GM12878 (cell line): ENCODE results near the gene DHRS1. TPM values are rescaled to one million over a fixed set of nuclear protein-coding genes. Genes with fewer than 3 reads are reported as not detected.

Source experiments
- ATAC-seq: fragments of 200-7000 bp; cut with Tn5 transposase; 3 replicates; pipeline ENCODE4 v1.9.1; 2020; ENCODE audit warnings: mild to moderate bottlenecking, moderate library complexity
- BruUV-seq: library from RNA; stranded (reverse); fragments of 400-500 nt; replicated peaks from 2 replicates; lab custom pipeline; 2021; lab: Mats Ljungman, UMichigan
- CTCF ChIA-PET: fragments of 300-600 bp; sonication (Branson Sonifier 250); formaldehyde crosslinking; extraction: SDS; loops from one replicate; lab custom pipeline; 2021; ENCODE audit warnings: inconsistent platforms; lab: Yijun Ruan, JAX
- POLR2A ChIA-PET: fragments of 350-600 bp; formaldehyde crosslinking; extraction: SDS; loops from one replicate; lab custom pipeline; 2021; ENCODE audit warnings: inconsistent platforms; lab: Charles Lee
- RAD21 ChIA-PET: fragments of 300-600 bp; sonication (Branson Sonifier 250); formaldehyde crosslinking; loops from one replicate; lab custom pipeline; 2023; ENCODE audit warnings: antibody characterized with exemption; ENCODE audit not compliant: unreplicated experiment; lab: Charles Lee
- SMC1A ChIA-PET: fragments of 300-600 bp; sonication (Branson Sonifier 250); formaldehyde crosslinking; loops from one replicate; lab custom pipeline; 2023; ENCODE audit not compliant: unreplicated experiment, uncharacterized antibody; lab: Charles Lee
- DNase-seq: peaks from one replicate; pipeline ENCODE4 v3.0.0-alpha.2; 2011; ENCODE audit warnings: low read depth, low spot score
- FAIRE-seq: peaks from 3 replicates; lab custom pipeline; 2011; peaks lifted over from hg19 to GRCh38; lab: Jason Lieb, UNC
- H2AFZ ChIP-seq: 2 replicates; pipeline ENCODE4 v1.6.0; 2011; ENCODE audit warnings: low read depth, low read length, control low read depth; ENCODE audit not compliant: control insufficient read depth
- H3K27ac ChIP-seq: 2 replicates; pipeline ENCODE4 v1.5.1; 2011; ENCODE audit warnings: control low read depth; ENCODE audit not compliant: control insufficient read depth, insufficient read depth
- H3K27me3 ChIP-seq, 2 experiments: replicated peaks in 1 of 2; 2 replicates each; pipeline versions ENCODE4 v1.6.0 to v1.6.1; 2011; ENCODE audit warnings: low read length in 1 of 2; ENCODE audit not compliant: control insufficient read depth in 2 of 2, insufficient read depth in 2 of 2
- H3K36me3 ChIP-seq, 2 experiments: 2 replicates each; pipeline ENCODE4 v1.5.1; 2011; ENCODE audit warnings: low read length in 1 of 2; ENCODE audit not compliant: control insufficient read depth in 2 of 2, insufficient read depth in 2 of 2
- H3K4me1 ChIP-seq: 2 replicates; pipeline ENCODE4 v1.6.1; 2011; ENCODE audit warnings: mild to moderate bottlenecking, low read length, moderate library complexity, mixed read lengths; ENCODE audit not compliant: control insufficient read depth, insufficient read depth
- H3K4me2 ChIP-seq: 2 replicates; pipeline ENCODE4 v1.6.0; 2011; ENCODE audit warnings: control low read depth; ENCODE audit not compliant: control insufficient read depth, insufficient read depth
- H3K4me3 ChIP-seq: fragments of 200-600 bp; sonication (generic); 2 replicates; pipeline ENCODE4 v1.5.1; 2016
- H3K79me2 ChIP-seq: 2 replicates; pipeline ENCODE4 v1.6.0; 2011; ENCODE audit warnings: low read length; ENCODE audit not compliant: control insufficient read depth, insufficient read depth
- H3K9ac ChIP-seq: 2 replicates; pipeline ENCODE4 v1.8.0; 2011; ENCODE audit warnings: low read length, control low read depth, mixed read lengths; ENCODE audit not compliant: control insufficient read depth, insufficient read depth
- H3K9me3 ChIP-seq: replicated peaks from 3 replicates; pipeline ENCODE4 v1.5.1; 2011; ENCODE audit warnings: mild to moderate bottlenecking, low read length; ENCODE audit not compliant: control insufficient read depth, insufficient read depth
- H4K20me1 ChIP-seq: 2 replicates; pipeline ENCODE4 v1.6.0; 2011; ENCODE audit not compliant: control insufficient read depth, insufficient read depth
- ATF2 ChIP-seq: IDR thresholded peaks from 2 replicates; pipeline ENCODE4 v1.6.1; 2012; ENCODE audit warnings: low read length, inconsistent platforms
- CHD4 ChIP-seq: fragments of 200-600 bp; sonication (generic); IDR thresholded peaks from 2 replicates; pipeline ENCODE4 v1.6.1; 2016; ENCODE audit warnings: mild to moderate bottlenecking
- CREB1 ChIP-seq: IDR thresholded peaks from 2 replicates; pipeline ENCODE4 v1.6.1; 2012; ENCODE audit warnings: low read depth, mild to moderate bottlenecking, inconsistent platforms
- MEF2B ChIP-seq: fragments of 450-650 bp; IDR thresholded peaks from 2 replicates; pipeline ENCODE4 v1.6.1; 2018; ENCODE audit warnings: mild to moderate bottlenecking, moderate library complexity; ENCODE audit not compliant: partially characterized antibody, poor library complexity, severe bottlenecking
- TBL1XR1 ChIP-seq: IDR thresholded peaks from 2 replicates; pipeline ENCODE4 v1.6.1; 2012; ENCODE audit warnings: low read depth, low read length, improper control_type of control experiment
- ZNF217 ChIP-seq: fragments of 450-650 bp; IDR thresholded peaks from 2 replicates; pipeline ENCODE4 v1.6.1; 2017; ENCODE audit warnings: antibody characterized with exemption, mild to moderate bottlenecking
- WGBS: methylation state at CpG from one replicate; pipeline ENCODE4 v1.1.6; 2016; ENCODE audit warnings: low lambda C conversion rate; ENCODE audit not compliant: insufficient replicate concordance, insufficient coverage; ENCODE audit errors: missing lambda C conversion rate; 5-methylcytosine and 5-hydroxymethylcytosine counted together
- in situ Hi-C: fragments of 300-500 bp; cut with MboI; formaldehyde crosslinking; loops from 9 replicates; pipeline ENCODE4 v1.14.3; 2018; ENCODE audit warnings: mixed read lengths
- intact Hi-C: fragments of 100-400 bp; cut with micrococcal nuclease; formaldehyde crosslinking; loops from one replicate; pipeline ENCODE4 v1.14.2; 2022; ENCODE audit not compliant: unreplicated experiment
- polyA plus RNA-seq, 11 experiments: library from polyadenylated mRNA; depleted of rRNA in 4 of 11; unstranded in 6 of 11; stranded (reverse) in 5 of 11; fragments of >200 nt; fragmentation: Nextera tagmentation in 4 of 11; fragmentation: Illumina TruSeq in 1 of 11; extraction: Ambion mirVana in 4 of 11; extraction: Trizol in 1 of 11; gene quantifications; 1 replicate in 1 of 11; 2 replicates in 10 of 11; pipeline versions ENCODE4 v1.2.1 to v1.2.3, GENCODE V29; 2011 to 2016; ENCODE audit warnings: inconsistent platforms in 2 of 11, missing spikeins in 2 of 11, low read depth in 1 of 11
- total RNA-seq, 4 experiments: library from RNA; depleted of rRNA in 3 of 4; stranded (reverse); fragments of >200 nt in 3 of 4; fragmentation: Illumina TruSeq in 1 of 4; extraction: Trizol in 1 of 4; gene quantifications; 2 replicates each; pipeline versions ENCODE4 v1.2.1 to v1.2.3, GENCODE V29; 2013 to 2021
- TF ChIP-seq, protein P1 (sequence below): fragments of 450-650 bp; IDR thresholded peaks from 2 replicates; pipeline ENCODE4 v1.6.1; 2017; ENCODE audit warnings: mild to moderate bottlenecking, low read depth, inconsistent platforms; ENCODE audit not compliant: poor library complexity, severe bottlenecking

DHRS1 gene
- total and polyA plus RNA-seq, 10 of the 15 experiments (the other 5 are each of a cell fraction or from before 2014, with no cell fraction given), result 12.1 to 45.0 (median 25.7) TPM

GRCh38 chr14:24316597-24316950 lies 17.0 kb upstream of the DHRS1 start:
- no peaks in the 10 kb centered on the region; the same call in 1 of the 2 replicates for H4K20me1 ChIP-seq
- H3K4me3 ChIP-seq, result no peak overlapping the region
- ChIA-PET POLR2A (no interaction called here), CTCF (interaction anchor here (0.9 kb wide), 1 partner anchor 125 kb away, joined by 3 read pairs; no protein-coding TSS in a partner anchor), SMC1A (no interaction called here), RAD21 (no interaction called here)
- ATAC-seq (no peak), DNase-seq (no peak), FAIRE-seq (no peak)
- intact Hi-C loops (no loop called here), in situ Hi-C loops (no loop called here)
- BruUV-seq, result no TSS peak
- H3K4me2 ChIP-seq, result no peak overlapping the region
- TF ChIP-seq CHD4 (no peak), CREB1 (no peak), ZNF217 (no peak), TBL1XR1 (no peak), ATF2 (no peak), MEF2B (no peak)
- TF ChIP-seq, protein P1, sequence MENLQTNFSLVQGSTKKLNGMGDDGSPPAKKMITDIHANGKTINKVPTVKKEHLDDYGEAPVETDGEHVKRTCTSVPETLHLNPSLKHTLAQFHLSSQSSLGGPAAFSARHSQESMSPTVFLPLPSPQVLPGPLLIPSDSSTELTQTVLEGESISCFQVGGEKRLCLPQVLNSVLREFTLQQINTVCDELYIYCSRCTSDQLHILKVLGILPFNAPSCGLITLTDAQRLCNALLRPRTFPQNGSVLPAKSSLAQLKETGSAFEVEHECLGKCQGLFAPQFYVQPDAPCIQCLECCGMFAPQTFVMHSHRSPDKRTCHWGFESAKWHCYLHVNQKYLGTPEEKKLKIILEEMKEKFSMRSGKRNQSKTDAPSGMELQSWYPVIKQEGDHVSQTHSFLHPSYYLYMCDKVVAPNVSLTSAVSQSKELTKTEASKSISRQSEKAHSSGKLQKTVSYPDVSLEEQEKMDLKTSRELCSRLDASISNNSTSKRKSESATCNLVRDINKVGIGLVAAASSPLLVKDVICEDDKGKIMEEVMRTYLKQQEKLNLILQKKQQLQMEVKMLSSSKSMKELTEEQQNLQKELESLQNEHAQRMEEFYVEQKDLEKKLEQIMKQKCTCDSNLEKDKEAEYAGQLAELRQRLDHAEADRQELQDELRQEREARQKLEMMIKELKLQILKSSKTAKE, result no peak
- no peak overlapping the region for H3K9ac ChIP-seq
- peaks cover 17% of the 10 kb centered on the region for H3K4me1 ChIP-seq
- H3K27ac ChIP-seq, result no peak overlapping the region
- H3K27me3 ChIP-seq, result no peaks in the 10 kb centered on the region
- H2AFZ ChIP-seq, result no peak overlapping the region
- no peaks in the 10 kb centered on the region for H3K79me2 ChIP-seq
- H3K9me3 ChIP-seq, result no peaks in the 10 kb centered on the region
- WGBS, result 97% methylated on average over 18 of the region's 18 CpGs
- H3K36me3 ChIP-seq, result no peaks in the 10 kb centered on the region
